Right kidney (tissue), 9 donors: Measurements from ENCODE around the gene CEND1.

Source experiments
- DNase-seq: peaks from one replicate; pipeline ENCODE4 v3.0.0-alpha.2; 2016
- long read RNA-seq, 8 donors: transcript quantifications; one replicate each; lab custom pipeline, GENCODE V29; 2026

Gene CEND1
- long read RNA-seq, donor 1: 0 reads
- long read RNA-seq, donor 2, partial matches to known transcripts: 0 of 1 reads
- long read RNA-seq, donor 2, other reads (novel, unspliced or antisense): 0 of 1 reads
- long read RNA-seq, donor 3: 0 reads
- long read RNA-seq, donor 4: 0 reads
- long read RNA-seq, donor 5: 0 reads
- long read RNA-seq, donor 6: 0 reads
- long read RNA-seq, donor 7: 0 reads
- long read RNA-seq, donor 8: 0 reads

DNA sequence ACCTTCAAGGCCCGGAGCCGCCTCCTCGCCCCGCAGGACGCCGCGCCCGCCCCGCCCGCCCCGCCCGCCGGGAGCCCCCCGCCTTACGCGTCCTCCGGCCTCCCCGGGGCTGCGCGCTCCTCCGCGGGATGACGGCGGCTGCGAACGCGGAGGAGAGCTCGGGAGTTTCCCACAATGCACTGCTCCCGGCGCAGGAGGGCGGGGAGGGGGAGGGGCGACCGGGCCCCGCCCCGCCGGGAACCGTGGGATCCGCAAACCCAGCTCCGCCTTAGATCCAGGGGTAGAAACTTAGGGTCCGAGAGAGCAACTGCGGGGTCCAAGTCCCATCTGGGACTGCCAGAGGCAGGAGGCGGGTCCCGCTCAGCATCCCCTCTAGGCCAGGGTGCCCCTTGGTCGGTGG lies at the start of gene CEND1:
Gene CEND1 (minus strand): TSS at position 148 of the 400 bp plus-strand sequence. CDS start 1,514 bp downstream, outside the sequence.
- no peak for DNase-seq

DNA sequence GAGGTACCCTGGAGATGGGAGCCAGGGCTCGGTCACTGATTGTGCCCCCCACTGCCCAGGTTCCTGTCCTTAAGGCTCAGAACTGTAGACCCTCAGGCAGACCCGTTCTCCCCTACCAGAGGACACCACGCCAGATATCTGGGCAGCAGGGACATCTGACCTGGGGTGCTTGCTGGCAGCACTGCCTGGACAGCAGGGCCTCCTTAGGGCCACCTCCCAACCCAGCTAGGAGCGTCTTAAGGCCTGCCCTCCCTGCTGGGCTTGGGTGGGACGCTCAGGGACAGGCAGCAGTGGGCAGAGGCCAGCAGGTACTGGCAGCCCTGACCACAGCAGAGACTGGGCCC lies 49.4 kb upstream of the CEND1 start:
- no peak for DNase-seq

DNA sequence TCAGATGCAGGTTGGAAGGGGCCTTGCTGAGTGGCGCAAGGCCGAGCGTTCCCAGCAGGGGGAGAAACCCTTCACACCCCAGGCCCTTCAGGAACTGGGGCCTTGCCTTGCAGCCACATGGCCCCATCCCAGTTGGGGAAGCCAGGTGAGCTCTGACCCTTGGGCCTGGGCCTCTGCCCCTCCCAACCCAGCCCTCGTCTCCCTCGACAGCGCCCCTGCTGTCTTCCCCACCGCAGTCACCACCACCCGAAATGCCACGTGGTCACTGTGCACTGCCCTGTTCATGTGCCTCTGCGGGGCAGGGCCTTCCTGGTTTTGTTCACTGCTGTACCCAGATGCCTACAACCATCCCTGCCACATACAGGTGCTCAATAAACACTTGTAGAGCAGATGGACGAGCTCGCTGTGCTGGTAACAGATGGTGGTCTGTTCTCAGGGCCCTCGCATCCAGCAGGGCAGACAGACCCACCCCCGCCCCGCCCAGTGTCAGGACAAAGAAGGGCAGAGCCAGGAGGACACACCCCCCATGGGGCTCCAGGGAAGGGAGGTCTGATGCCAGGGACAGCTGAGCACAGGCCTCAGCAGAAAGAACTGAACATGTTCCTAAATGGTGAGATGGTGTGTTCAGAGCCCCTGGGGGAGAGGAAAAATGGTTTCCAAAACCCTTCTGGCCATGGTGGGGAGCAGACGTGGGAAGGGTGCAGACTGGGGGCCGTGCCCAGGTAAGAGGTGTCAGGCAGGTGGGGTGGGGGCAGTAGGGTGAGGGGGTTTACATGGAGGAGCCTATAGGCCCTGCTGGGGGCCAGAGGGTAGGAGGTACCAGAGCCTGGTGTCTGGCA lies 48.8 kb upstream of the CEND1 start:
- DNase-seq: no peak

DNA sequence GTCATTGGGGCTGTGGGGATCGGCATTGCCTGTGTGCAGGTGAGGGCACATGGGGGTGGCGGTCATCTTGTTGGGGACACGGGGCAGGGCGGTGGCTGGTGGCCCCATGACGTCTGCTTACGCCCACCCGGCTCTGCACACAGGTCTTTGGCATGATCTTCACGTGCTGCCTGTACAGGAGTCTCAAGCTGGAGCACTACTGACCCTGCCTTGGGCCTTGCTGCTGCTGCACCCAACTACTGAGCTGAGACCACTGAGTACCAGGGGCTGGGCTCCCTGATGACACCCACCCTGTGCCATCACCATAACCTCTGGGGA lies 48.1 kb upstream of the CEND1 start:
- DNase-seq: no peak

DNA sequence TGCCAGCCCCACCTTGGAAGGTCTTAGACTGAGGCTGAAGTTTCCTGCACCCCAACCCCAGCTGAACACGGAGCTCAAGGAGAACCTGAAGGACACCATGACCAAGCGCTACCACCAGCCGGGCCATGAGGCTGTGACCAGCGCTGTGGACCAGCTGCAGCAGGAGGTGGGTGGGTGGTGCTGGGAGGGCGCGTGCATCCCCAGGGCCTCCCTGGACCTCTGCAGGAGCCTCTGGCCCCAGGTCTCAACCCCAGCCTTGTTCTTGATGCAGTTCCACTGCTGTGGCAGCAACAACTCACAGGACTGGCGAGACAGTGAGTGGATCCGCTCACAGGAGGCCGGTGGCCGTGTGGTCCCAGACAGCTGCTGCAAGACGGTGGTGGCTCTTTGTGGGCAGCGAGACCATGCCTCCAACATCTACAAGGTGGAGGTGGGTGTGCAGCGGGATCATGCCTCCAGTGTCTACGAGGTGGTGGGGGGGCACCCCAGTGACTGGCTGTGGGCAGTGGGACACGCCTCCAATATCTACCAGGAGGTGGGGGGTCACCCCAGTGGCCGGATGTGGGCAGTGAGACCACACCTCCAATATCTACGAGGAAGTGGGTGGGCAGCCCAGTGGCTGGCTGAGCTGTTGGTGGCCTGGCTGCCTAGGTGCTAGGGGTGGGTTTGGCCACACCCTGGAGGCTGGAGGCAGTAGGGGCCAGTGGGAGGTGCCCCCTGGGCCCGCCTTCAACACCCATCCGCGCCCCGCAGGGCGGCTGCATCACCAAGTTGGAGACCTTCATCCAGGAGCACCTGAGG lies 47.5 kb upstream of the CEND1 start:
- no peak for DNase-seq

DNA sequence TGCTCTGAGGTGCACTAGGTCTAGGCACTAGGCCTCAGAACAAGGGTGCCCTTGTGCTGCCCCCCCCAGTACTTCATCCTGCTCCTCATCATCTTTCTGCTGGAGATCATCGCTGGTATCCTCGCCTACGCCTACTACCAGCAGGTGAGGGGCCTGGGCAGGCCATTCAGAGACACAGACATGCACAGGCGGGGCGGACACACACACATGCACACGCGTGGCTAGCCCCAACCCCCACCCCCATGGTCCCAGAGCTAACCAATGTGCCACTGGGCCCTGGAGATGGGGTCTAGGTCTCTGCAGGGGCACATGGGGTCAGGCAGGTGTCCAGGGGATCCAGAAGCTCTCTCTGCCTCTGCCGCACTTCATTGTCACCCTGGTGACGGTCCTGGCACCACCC lies 46.8 kb upstream of the CEND1 start:
- no peak for DNase-seq

DNA sequence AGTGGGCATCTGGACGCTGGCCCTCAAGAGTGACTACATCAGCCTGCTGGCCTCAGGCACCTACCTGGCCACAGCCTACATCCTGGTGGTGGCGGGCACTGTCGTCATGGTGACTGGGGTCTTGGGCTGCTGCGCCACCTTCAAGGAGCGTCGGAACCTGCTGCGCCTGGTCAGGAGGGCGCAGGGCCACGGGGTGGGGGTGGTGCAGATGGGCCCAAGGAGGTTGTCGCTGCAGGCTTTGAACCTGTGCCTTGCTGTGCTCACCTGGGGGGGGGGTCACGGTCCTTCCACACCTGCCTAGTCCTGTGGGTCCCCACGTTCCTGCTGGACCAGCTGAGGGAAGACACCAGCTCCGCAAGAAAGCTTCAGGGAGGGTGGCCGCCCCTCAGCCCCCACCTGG lies 46.4 kb upstream of the CEND1 start:
- DNase-seq: no peak

DNA sequence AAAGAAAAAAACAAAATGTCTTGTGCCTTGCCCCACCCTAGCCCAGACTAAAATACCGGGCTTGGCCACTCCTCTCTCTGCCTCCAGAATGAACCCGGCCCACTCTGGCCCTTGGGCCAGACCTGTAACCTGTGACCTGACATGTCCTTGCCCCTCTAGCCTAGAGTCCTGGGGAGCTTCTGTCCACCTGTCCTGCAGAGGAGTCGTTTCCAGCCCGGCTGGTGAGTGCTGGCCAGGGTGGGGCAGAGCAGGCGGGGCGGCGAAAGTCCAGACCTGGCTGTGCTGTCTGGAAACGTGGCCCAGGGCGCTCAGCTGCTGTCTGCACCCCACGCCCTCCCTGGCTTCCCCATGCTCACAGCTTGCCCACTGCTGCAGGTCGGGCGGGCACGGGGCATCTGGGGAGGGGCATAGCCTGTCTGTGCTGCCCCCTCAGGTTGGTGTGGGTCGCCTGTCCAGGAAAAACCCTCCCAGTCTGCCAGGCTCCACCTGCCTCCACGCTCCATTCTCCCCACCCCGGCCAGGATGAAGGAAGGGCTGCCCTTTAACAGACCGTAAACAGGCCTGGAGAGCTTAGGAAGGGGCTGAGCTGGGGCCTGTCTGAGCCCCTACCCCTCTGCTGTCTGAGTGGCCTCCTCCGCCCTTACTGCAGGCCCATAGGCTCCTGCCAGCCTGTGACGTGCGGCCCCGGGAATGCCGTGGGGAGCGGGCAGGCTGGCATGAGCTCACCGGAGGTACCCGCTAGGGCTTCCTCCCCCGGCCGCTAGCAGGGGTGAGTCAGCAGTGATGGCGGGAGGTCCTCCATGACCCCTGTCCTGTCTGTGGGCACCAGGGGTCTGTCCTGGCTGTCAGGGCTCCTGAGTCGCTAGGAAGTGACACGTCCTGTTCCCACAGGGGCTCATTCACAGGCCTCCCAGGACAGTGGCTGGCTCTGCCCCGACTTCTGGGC lies 44.8 kb upstream of the CEND1 start:
- peak; percentile 67 for DNase-seq

DNA sequence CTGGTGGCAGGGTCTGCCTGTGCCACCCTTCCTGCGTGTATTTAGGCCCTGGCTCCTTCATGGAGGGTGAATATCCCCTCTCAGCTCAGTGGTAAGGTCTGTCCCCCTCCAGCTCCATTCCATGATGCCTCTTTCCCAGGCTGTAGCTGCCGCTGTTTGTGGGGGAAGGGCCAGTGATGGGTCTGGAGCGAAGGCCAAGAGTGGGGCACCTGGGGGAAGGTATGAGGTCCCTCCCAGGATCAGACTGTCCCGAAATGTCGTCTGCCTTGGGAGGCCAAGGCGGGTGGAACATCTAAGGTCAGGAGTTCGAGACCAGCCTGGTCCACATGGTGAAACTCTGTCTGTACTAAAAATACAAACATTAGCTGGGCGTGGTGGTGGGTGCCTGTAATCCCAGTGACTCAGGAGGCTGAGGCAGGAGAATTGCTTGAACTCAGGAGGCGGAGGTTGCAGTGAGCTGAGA lies 44.0 kb upstream of the CEND1 start:
- DNase-seq: no peak

DNA sequence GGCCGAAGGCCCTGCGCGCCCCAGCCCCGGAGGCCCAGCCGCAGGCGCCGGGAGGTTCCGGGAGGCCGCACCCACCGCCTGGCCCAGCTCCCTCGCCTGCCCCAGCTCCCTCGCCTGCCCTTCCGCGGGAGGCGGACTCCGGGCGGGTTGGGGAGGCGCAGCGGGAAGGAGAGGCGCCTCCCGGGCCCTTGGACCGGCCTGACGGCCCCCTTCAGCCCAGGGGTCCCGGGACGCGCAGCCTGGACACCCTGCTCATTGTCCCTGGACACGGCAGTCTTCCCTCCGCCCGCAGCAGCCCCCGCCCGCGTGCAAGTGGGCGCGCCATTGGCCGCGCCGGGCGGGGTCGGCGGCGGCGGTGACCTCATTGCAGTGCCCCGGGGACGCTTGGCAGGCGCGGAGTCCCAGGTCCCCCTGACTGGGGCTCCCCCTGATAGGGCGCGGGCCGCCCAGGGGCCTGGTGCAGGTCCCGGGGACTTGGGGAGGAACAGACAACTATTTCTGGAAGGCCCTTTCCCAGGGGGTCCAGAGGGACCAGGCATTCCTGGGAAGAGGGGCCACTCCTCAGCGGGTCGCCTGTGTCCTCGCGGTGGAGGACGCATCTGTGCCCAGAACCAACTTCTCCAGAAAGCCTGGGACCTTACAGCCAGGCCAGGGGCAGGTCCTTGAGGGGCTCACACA lies 43.4 kb upstream of the CEND1 start:
- DNase-seq: peak; percentile 82

DNA sequence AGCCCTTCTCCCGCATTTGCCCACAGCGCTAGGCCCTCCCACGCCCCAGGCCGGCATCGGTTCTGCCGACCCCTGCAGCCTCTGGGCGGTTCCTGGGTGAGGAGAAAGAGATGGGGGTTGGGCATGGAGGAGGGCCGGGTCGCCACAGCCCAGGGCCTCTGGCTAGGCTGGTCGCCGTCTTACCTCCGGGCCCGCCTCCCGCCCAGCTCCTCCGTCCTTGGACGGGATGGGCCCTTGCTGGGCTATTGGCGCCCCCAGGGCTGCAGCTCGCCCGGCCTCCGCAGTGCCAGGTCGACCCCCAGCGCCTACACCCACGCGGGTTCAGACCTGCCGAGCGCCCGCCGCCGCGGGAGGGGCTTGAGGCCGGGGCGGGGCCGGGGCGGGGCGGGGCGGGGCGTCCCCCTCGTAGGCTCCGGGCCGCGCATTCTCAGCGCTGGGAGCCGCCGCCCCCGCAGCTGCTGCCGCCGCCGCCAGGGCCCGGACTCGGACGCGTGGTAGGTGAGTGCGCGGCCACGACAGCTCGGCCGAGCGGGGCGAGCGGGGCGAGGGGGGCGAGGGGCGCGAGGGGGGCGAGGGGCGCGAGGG lies 42.7 kb upstream of the CEND1 start, which contains the start of gene CD151:
Gene CD151 (plus strand): TSS at position 424 of the 585 bp plus-strand sequence. CDS start 3,118 bp downstream, outside the sequence.
- DNase-seq: peak; percentile 85

DNA sequence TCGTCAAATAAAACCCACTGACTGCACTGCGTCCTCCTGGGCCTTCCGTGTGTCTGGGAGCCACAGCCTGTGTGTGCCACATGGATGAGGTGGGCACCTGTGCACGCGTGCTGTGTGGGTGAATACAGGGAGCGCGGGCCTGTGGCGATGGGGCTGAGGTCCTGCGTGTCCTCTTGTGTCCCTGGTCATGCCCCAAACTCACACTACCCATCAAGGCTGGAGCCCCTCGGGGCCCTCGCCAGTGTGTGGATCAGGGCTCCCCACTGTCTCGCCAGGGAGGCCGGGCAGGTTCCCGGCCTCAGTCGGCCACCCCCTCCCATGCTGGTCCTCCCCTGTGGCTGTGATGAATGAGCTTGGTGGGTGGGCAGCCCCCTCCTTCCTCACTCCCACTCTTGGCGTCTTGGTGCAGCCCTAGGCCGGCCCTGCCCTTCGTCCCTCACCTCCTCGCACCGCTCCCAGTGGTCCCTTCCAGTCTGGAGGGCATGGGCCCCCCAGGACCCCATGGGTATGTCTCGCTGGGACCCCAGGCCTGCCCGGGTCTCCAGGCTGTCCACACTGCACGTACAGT lies 42.2 kb upstream of the CEND1 start:
- DNase-seq: no peak

DNA sequence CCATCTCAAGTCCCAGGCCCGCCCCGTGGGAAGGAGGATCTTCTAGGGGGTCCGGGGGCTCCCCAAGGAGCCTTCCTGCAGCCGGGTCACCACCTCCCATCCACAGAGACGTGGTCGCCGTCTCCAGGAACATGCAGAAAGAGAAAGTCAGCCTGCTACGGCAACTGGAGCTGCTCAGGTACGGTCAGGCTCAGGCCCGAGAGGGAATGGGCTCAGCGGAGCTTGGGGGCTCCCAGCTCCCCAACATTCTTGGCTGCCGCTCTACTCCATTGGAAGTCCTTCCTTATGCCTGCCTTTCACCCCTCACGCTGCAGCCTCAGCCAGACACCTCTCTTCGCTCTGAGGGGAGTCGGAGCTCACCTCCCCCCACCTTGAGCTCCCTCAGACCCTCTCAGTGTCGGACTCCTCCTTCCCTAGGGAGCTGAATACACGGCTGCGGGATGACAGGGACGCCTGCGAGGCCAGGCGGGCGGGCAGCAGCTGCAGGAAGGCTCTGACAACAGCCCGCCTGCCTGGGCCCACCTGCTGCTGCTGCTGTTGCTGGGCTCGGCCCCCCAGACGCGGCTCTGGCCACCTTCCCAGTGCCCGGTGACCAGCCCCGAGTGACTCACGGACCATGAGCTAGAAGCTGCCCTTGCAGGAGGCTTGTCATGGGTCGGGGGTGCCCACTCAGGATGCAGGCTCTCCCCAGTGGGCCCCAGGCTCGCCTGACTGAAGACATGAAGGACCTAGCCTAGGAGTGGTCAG lies 41.4 kb upstream of the CEND1 start:
- DNase-seq: no peak

DNA sequence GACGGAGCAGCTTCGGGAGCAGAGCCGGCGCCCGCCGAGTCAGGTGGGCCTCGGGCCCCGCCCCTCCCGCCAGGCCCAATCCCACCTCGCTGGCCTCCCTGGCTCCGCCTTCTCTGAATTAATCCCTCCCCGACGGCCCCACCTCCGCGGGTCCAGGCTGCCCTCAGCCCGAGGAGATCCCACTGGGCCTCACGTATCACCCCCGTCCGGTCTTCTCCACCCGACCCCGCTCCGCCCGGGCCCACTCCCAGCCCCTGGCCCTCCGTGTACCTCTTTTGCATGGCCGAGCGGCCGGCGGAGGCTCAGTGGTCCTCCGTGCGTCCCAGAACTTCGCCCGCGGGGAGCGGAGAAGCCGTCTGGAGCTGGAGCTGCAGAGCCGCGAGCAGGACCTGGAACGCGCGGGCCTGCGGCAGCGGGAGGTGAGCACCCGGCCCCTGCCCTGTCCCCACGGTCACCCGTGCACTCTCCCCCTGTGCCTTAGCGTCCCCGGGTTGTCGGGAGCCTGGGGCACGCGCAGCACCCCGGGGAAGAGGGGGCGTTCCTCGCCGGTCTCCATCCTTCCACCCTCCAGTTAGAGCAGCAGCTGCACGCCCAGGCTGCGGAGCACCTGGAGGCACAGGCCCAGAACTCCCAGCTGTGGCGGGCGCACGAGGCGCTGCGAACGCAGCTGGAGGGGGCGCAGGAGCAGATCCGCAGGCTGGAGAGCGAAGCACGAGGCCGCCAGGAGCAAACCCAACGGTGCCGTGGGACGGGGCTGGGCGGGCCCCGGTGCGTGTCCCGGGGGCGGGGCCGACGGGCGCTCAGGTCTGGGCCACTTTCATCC lies 40.6 kb upstream of the CEND1 start:
- peak; percentile 83 for DNase-seq

DNA sequence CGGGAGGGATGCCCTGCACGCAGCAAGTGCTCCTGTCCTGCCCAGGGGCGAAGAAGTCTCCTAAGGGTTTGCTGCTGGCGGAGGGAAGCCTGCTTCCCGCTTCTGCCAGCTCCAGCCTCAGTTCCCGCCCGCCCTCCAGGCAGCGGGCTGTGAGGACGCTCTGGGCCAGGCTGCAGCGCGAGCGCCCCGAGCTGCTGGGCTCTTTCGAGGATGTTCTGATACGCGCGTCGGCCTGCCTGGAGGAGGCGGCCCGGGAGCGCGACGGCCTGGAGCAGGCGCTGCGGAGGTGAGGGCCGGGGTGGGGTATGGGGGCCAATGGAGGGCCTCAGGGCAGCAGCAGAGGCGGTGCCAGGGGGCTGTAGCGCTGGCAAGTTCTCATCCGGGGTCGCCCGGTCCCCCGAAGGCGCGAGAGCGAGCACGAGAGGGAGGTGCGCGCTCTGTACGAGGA lies 40.0 kb upstream of the CEND1 start:
- DNase-seq: no peak

DNA sequence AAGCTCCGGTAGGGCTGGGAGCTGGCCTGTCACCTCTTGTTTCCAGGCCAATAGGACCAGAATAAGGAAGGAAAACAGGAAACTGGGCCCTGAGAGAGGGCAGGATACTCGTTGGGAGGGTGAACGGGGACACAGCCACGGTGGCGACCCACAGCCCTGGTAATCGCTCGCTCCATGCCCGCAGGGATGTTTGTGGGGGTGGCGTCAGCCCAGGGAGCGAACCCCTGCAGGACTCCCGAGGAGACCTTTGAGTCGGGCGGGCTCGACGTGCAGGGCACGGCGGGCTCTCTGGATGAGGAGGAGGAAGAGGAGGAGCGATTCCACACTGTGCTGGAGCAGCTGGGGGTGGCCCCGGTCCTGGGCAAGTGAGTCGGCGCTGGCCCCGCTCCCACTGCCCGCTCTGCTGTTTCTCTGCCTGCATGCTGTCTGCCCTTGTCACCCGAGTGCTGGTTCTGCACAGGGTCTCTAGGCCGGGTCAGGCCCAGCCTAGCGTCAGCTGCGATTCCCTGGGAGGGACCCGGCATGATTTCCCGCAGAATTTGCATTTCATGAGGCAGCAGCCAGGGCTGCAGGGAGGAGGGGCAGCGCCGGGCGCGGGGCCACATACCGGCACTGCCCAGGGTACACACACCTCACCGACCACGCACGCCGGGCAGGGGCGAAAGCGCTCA lies 39.4 kb upstream of the CEND1 start:
- peak; percentile 67 for DNase-seq

DNA sequence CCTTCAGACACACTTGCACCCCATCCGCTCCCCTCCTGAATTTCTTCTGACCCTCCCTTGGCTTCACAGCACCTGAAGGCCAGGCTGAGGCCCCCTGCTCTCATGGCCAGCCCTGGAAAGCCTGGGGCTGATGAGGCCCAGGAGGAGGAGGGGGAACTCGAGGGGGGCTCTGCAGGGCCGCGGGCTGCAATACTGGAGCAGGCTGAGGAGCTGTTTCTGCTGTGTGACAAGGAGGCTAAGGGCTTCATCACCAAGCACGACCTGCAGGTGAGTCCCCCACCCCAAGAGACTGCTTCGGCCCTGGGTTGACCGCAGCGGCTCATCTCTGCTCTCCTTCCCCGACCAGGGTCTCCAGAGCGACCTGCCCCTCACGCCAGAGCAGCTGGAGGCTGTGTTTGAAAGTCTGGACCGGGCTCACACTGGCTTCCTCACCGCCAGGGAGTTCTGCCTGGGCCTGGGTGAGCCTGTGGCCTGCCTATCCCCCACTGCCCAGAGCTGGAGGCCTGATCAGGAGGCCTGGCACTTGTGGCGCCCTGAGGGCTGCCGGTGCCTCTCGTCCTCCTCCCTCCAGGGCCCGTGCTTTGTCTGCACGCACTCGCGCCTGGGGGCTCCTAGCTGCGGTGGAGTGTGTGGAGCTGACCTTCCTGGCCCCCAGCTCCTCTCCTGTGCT lies 38.8 kb upstream of the CEND1 start:
- DNase-seq: peak; percentile 51

DNA sequence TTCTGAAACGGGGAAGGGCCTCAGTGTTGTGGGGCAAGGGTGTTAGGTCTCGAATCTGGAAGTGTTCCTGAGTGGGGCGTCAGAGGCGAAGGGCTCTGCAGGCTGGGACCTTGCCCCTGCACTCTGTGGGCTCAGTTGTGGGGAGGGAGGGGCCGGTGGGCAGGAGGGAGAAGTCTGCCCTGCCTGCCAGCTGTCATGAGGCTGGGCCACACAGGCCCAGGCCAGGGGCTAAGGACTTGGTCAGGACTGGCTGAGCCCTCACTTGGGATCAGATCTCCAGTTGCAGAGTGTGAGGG lies 38.0 kb upstream of the CEND1 start, which contains the start of gene CRACR2B:
Gene CRACR2B (plus strand): TSS at position 23 of the 296 bp plus-strand sequence. CDS start 689 bp downstream, outside the sequence.
- DNase-seq: no peak
